ENCODE data around the gene RALGAPB.
"Not testable (repeated sequence)": the region's sequence is repeated elsewhere in the genome, so short reads cannot be mapped to it uniquely, and the experiment has no call there.

RALGAPB gene

GRCh38 chr20:38589967-38590675, 117.5 kb downstream of the RALGAPB start:
- DNase-seq: no peak

DNA sequence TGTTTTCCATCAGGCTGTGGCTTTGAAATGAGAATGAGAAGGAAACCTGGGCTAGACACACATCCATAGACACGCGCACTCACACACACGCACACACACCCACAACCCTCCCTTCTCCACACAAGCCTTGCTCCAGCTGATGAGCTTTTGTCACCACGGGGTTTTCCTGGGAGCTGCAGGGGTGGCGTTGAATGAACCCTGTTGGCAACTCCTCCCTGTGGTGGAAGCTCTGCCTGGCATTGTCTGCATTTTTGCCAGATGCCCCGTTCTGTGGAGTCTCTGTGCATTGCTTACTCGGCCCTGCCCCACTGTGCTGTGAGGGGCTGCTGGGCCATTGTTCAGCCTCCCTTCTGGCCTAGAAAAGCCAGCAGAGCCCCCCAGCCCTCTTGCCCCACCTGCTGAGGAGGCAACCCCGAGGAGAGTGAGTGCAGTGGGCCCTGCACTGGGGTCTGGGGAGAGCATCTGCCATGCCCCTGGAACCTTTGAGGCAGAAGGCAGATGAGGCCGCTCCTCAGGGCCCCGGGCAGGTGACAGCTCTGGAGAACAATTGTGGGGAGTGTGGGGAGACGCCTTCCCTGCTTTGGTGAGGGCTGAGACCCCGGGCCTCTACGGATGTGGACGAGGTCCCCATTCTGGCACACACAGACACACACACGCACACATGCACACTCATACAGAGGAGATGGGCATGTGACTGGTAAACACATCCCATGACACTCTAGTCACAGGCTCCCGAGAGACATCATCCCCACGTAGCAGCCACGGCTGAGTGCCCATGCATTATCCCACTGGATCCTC, 118.2 kb downstream of the RALGAPB start:
- DNase-seq: peak; percentile 46

GRCh38 chr20:38591474-38592410, 119.1 kb downstream of the RALGAPB start:
- no peak for DNase-seq

- not testable (repeated sequence) for DNase-seq
These were observed 119.8 kb downstream of the RALGAPB start for GRCh38 chr20:38592411-38592790.

- DNase-seq: not testable (repeated sequence)
These were observed 121.6 kb downstream of the RALGAPB start for GRCh38 chr20:38594281-38594680.

- not testable (repeated sequence) for DNase-seq
These were observed 123.2 kb downstream of the RALGAPB start for GRCh38 chr20:38595886-38596285.

DNA sequence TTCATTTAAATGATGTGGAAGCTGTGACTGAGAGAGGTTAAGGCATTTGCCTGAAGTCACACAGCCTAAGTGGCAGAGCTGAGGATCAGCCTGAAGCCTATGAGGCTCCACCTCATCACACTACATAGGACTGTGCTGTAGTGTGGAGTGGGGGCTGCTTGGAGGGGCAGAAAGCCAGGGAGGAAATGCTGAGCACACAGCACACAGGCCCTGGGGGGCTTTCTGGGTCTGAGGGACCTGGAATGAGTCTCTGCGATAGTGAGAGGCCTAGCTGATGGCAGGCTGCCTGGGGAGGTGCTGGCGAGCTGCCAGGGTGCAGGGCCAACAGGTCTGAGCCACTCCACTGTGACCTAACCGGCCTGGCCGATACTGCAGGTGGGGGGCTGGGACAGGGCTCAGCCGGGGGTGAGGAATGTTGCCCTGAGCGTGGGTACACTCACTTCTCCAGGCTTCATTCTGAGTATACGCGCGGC, 126.8 kb downstream of the RALGAPB start:
- DNase-seq: no peak

GRCh38 chr20:38600057-38600456, 127.4 kb downstream of the RALGAPB start:
- no peak for DNase-seq

- peak; percentile 31 for DNase-seq
These were observed 128.9 kb downstream of the RALGAPB start, which contains the start of gene ARHGAP40 for GRCh38 chr20:38601216-38602184. TSS of gene ARHGAP40 (plus strand) at chr20:38601809.

- no peak for DNase-seq
These were observed 129.5 kb downstream of the RALGAPB start for GRCh38 chr20:38602185-38602581.

- no peak for DNase-seq
These were observed 130.6 kb downstream of the RALGAPB start for GRCh38 chr20:38603286-38603685.

DNA sequence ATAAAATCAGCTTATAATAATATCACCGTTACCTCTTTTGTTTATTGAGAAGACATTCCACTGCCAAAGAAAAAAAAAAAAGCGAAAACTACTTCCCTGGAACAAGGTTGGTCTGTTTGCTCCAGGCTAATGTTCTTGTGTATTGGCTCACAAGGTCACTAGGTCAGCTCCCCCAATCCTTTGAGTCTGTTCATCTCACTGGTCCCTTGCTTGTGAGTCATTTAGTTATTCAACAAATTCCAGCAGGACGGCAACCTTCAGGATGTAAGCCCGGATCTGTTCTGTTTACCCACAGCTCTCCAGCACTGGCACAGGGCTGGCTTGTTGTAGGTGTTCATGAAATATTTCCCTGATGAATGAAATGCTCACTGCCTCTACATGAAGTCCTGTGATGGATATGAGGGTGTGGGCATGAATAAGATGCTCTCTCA, 132.2 kb downstream of the RALGAPB start:
- no peak for DNase-seq

DNA sequence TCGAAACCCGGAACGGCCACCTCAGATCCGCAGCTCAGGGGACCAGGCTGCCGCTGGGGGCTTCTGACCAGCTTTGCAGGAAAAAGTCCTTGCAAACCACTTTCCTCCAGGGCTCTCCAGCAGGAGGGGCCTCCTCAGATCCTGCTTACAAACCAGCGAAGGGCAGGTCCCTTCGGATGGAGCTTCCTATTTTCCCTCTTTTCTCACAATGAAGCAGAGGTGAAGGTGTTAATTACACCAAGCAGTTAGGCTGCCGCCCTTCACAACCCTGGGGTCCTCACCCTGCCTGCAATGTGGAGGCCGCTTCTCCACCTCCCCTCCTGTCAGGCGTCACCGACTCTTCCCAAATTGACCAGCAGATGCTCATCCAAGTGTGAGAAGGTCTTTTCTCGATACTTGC, 134.7 kb downstream of the RALGAPB start:
- DNase-seq: no peak

- DNase-seq: no peak
These were observed 135.5 kb downstream of the RALGAPB start for GRCh38 chr20:38608188-38608587.

- DNase-seq: peak; percentile 67
These were observed 137.2 kb downstream of the RALGAPB start for GRCh38 chr20:38609815-38610214.

- no peak for DNase-seq
These were observed 137.9 kb downstream of the RALGAPB start for GRCh38 chr20:38610521-38610920.

DNA sequence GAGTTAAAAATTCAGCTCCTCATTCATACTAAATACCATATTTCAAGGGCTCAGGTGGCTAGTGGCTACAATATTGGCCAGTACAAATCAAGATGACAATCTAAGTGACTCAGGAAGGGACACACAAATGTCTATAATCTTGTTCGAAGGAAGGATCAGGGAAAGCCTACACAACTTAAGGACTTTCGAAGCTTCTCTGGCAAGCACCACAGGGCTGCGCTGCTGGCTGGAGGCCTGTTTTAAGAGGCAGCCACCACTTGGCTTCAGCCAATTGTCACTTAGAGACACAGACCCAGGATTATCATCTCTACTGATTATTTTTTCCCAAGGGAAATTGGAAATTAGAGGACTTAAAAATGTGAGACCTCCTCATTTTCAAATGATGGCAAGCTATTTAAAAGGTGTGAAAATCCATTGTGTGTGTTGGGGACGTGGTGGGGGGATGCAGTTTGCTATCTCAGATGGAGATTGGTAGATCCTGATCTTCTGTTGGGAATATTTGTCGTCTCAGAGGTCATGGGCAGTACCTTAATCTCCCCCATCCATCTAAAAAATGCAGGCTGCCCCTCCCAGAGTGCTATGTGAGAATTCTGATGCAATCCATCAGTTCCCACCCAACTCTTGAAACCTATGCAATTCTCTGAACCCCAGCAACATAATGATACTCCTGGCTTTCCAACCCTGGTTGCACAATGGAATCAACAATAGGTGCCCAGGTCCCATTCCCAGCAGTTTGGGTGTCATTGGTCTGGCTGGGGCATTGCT, 140.3 kb downstream of the RALGAPB start:
- DNase-seq: no peak

DNA sequence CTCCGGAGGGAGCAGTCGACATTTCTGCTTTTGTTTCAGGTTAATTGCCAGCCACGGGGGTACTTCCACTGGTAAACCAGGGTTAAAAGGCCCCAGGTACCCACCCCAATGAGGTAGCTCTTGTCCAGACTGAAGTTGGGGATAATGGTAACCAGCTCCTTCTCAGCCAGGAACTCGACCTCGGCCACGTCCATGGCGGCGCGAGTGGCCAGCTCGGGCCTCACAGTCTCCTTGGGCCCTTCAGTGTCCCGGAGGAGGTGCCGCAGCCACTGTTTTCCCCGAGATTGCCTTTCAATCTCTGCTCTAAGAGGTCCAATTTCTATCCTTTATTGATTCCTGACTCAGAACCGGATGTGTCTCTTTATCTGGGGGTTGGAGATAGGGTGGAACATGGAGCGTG, 142.6 kb downstream of the RALGAPB start:
- no peak for DNase-seq

DNA sequence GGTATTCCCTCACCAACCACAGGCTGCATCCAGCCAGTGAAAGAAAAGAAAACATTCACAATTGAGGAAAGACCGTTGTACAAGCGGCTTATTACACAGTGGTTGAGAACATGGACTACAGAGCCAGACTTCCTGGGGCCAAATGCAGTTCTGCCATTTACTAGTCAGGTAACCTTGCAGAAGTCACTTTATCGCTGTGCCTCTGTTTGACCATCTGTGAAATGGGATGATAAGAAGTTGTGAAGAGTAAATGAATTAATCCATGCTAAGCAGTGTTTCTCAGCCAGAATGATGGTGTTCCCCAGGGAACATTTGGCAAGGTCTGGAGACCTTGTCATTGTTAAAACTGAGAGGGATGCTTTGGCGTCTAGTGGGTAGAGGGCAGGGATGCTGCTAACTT, 143.8 kb downstream of the RALGAPB start:
- DNase-seq: no peak

DNA sequence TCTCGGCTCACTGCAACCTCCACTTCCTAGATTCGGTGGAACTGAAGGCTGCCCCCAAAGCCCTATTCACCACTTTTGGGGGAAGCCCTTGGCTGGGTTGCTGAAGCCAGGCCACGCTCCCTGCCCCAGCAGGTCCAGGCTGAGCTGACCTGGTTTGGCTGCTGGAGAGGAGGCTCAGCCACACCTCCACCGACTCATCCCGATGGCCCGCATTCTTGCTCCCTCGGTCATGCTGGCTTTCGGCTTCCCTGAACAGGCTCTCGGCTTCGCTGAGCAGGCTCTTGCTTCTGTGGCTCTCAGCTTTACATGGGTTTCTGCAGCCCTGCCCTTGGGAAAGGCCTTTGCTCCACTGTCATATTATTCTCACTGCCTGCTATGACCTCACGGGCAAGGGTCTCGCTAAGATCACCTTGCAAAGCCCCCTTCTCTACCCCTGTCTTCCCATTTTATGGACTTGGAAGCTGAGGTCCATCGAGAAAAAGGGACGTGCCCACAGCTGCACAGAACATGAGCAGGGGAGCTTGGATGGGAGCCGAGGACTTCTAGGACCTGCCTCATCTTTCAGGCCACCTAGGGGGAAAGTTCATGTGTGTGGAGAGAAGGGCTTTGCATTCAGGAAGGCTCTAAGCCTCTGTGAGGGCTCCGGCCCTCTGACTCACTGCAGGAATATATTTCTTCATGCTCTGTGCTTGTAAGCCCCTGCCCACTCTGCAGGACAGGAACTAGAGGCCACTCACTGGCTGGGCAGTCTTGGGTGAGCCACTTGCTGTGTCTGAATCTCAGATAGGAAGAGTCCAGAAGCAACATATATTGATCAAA, 144.6 kb downstream of the RALGAPB start:
- no peak for DNase-seq
